Natural killer cell (primary cell): ENCODE results near the gene ZNF775. TPM values are rescaled to one million over a fixed set of nuclear protein-coding genes. Genes with fewer than 3 reads are reported as not detected.
A peak's percentile ranks its signal among the peaks of the same experiment; 100 is the strongest.

Experiments
- ATAC-seq, 3 donors: fragments of 150-1000 bp in 2 of 3; fragments of 200-7000 bp in 1 of 3; cut with Tn5 transposase; 1 replicate in 1 of 3; 2 replicates in 2 of 3; pipeline ENCODE4 v1.10.0; 2021; ENCODE audit warnings: mild to moderate bottlenecking in 2 of 3, moderate library complexity in 2 of 3
- DNase-seq, 2 donors: peaks; one replicate each; pipeline versions ENCODE4 v3.0.0 to v3.0.0-alpha.2; 2013 to 2021; ENCODE audit warnings: mixed read lengths in 1 of 2
- H3K27ac ChIP-seq: one replicate; pipeline ENCODE4 v1.5.1; 2013; ENCODE audit warnings: mild to moderate bottlenecking, low read length
- H3K27me3 ChIP-seq: one replicate; pipeline ENCODE4 v1.6.1; 2013; ENCODE audit warnings: low read length; ENCODE audit not compliant: control insufficient read depth, insufficient read depth
- H3K36me3 ChIP-seq: one replicate; pipeline ENCODE4 v1.6.1; 2013; ENCODE audit warnings: low read length; ENCODE audit not compliant: control insufficient read depth, insufficient read depth
- H3K4me1 ChIP-seq: one replicate; pipeline ENCODE4 v1.6.1; 2013; ENCODE audit warnings: low read length; ENCODE audit not compliant: control insufficient read depth, insufficient read depth
- H3K4me3 ChIP-seq: one replicate; pipeline ENCODE4 v1.5.1; 2013; ENCODE audit warnings: low read length
- H3K9me3 ChIP-seq: one replicate; pipeline ENCODE4 v1.6.1; 2013; ENCODE audit warnings: low read length; ENCODE audit not compliant: control insufficient read depth, insufficient read depth
- H3K27ac Mint-ChIP-seq, 2 donors: one replicate each; pipeline ENCODE4 v1.8.0; 2022; ENCODE audit warnings: mild to moderate bottlenecking in 2 of 2, mixed read lengths in 2 of 2, moderate library complexity in 1 of 2
- H3K27me3 Mint-ChIP-seq, 2 donors: one replicate each; pipeline ENCODE4 v1.8.0; 2022; ENCODE audit warnings: low read depth in 2 of 2, mixed read lengths in 2 of 2
- H3K36me3 Mint-ChIP-seq: one replicate; pipeline ENCODE4 v1.8.0; 2022; ENCODE audit warnings: mixed read lengths
- H3K4me1 Mint-ChIP-seq, 2 donors: one replicate each; pipeline ENCODE4 v1.8.0; 2022; ENCODE audit warnings: mixed read lengths in 2 of 2
- H3K4me3 Mint-ChIP-seq: one replicate; pipeline ENCODE4 v1.8.0; 2022; ENCODE audit warnings: mild to moderate bottlenecking, moderate library complexity, mixed read lengths
- H3K9me3 Mint-ChIP-seq, 2 donors: one replicate each; pipeline ENCODE4 v1.8.0; 2022; ENCODE audit warnings: mixed read lengths in 2 of 2
- CTCF ChIP-seq: fragments of 200-600 bp; IDR thresholded peaks from one replicate; pipeline ENCODE4 v1.8.0; 2022; ENCODE audit warnings: antibody characterized with exemption
- WGBS: methylation state at CpG from one replicate; pipeline ENCODE4 v1.1.7; 2013; ENCODE audit warnings: missing lambda C conversion rate; ENCODE audit not compliant: insufficient coverage; 5-methylcytosine and 5-hydroxymethylcytosine counted together
- intact Hi-C: fragments of 100-400 bp; cut with micrococcal nuclease; formaldehyde crosslinking; loops from one replicate; pipeline ENCODE4 v1.14.2; 2022
- total RNA-seq, 4 donors: library from RNA; stranded (reverse); fragments of 120-200 nt in 1 of 4; gene quantifications; one replicate each; pipeline versions ENCODE4 v1.2.3 to v1.2.4, GENCODE V29; 2013 to 2022

ZNF775 gene
- total RNA-seq, 3 donors from 2014 or later (not counting 1 experiment from before 2014, with no cell fraction given): 1.3 to 2.7 (median 1.6) TPM

GRCh38 chr7:150435390-150436073, 56.4 kb downstream of the ZNF775 start:
- Mint-ChIP-seq H3K4me1 (peaks cover 50% of the 10 kb centered on the region in 2 donors), H3K36me3 (no peaks in the 10 kb centered on the region), H3K9me3 (no peaks in the 10 kb centered on the region), H3K27ac (peak overlapping the region in 1 of 2 donors; percentile 13), H3K27me3 (no peaks in the 10 kb centered on the region), H3K4me3 (peak overlapping the region; percentile 9)
- intact Hi-C loops: no loop called here
- WGBS: 36% methylated on average over 8 of the region's 8 CpGs
- no peak overlapping the region for H3K4me3 ChIP-seq
- ATAC-seq (no peak), DNase-seq (peak in 1 of 2 donors; percentile 15)
- no peaks in the 10 kb centered on the region for H3K36me3 ChIP-seq
- TF ChIP-seq CTCF: no peak
- peak overlapping the region; percentile 73 for H3K27ac ChIP-seq
- H3K27me3 ChIP-seq: no peaks in the 10 kb centered on the region
- H3K4me1 ChIP-seq: peaks cover 42% of the 10 kb centered on the region
- H3K9me3 ChIP-seq: no peaks in the 10 kb centered on the region

GRCh38 chr7:150439967-150440366, 60.8 kb downstream of the ZNF775 start:
- Histone ChIP-seq H3K27me3 (no peaks in the 10 kb centered on the region), H3K9me3 (peaks cover 7% of the 10 kb centered on the region), H3K4me3 (no peak overlapping the region), H3K27ac (no peak overlapping the region), H3K4me1 (peaks cover 11% of the 10 kb centered on the region), H3K36me3 (no peaks in the 10 kb centered on the region)
- H3K27ac Mint-ChIP-seq: no peak overlapping the region
- no CpG with 5 or more reads among the region's 2 CpGs for WGBS
- peaks cover 19 to 20% of the 10 kb centered on the region in 2 donors for H3K4me1 Mint-ChIP-seq
- no peaks in the 10 kb centered on the region for H3K36me3 Mint-ChIP-seq
- no peak overlapping the region for H3K4me3 Mint-ChIP-seq
- H3K9me3 Mint-ChIP-seq: peaks cover 0 to 8% of the 10 kb centered on the region in 2 donors
- H3K27me3 Mint-ChIP-seq: no peaks in the 10 kb centered on the region
- DNase-seq (no peak), ATAC-seq (no peak)
- TF ChIP-seq CTCF: no peak
- intact Hi-C loops: no loop called here

GRCh38 chr7:150441524-150441923, 62.4 kb downstream of the ZNF775 start:
- peaks cover 7% of the 10 kb centered on the region for H3K9me3 ChIP-seq
- H3K36me3 Mint-ChIP-seq: no peaks in the 10 kb centered on the region
- H3K27me3 Mint-ChIP-seq: no peaks in the 10 kb centered on the region
- H3K27ac ChIP-seq: no peak overlapping the region
- no peak overlapping the region for H3K4me3 ChIP-seq
- no peak for TF ChIP-seq CTCF
- no peaks in the 10 kb centered on the region for H3K27me3 ChIP-seq
- intact Hi-C loops: no loop called here
- peaks cover 10 to 13% of the 10 kb centered on the region in 2 donors for H3K4me1 Mint-ChIP-seq
- ATAC-seq: no peak
- no peak overlapping the region for H3K27ac Mint-ChIP-seq
- DNase-seq: no peak
- H3K4me3 Mint-ChIP-seq: no peak overlapping the region
- H3K36me3 ChIP-seq: no peaks in the 10 kb centered on the region
- peaks cover 0 to 8% of the 10 kb centered on the region in 2 donors for H3K9me3 Mint-ChIP-seq
- peaks cover 5% of the 10 kb centered on the region for H3K4me1 ChIP-seq

GRCh38 chr7:150442811-150443210, 63.7 kb downstream of the ZNF775 start:
- Mint-ChIP-seq H3K9me3 (peaks cover 0 to 8% of the 10 kb centered on the region in 2 donors), H3K4me3 (no peak overlapping the region), H3K27ac (no peak overlapping the region), H3K4me1 (peaks cover 10 to 15% of the 10 kb centered on the region in 2 donors), H3K27me3 (no peaks in the 10 kb centered on the region), H3K36me3 (no peaks in the 10 kb centered on the region)
- Histone ChIP-seq H3K4me3 (no peak overlapping the region), H3K4me1 (peaks cover 14% of the 10 kb centered on the region), H3K36me3 (no peaks in the 10 kb centered on the region), H3K27ac (no peak overlapping the region), H3K9me3 (peaks cover 7% of the 10 kb centered on the region), H3K27me3 (no peaks in the 10 kb centered on the region)
- intact Hi-C loops: no loop called here
- ATAC-seq (no peak), DNase-seq (no peak)
- no peak for TF ChIP-seq CTCF
- 96% methylated on average over 20 of the region's 20 CpGs for WGBS
